Kidney tubule cell (primary cell): ENCODE data around the gene SLC6A2.

Source experiments
- DNase-seq: peaks from one replicate; pipeline ENCODE4 v3.0.0-alpha.2; 2018; ENCODE audit warnings: low spot score

SLC6A2 gene

GRCh38 chr16:55647798-55648197, 8.0 kb upstream of the SLC6A2 start:
- DNase-seq: no peak

GRCh38 chr16:55651841-55652824, 3.7 kb upstream of the SLC6A2 start:
- no peak for DNase-seq

- no peak for DNase-seq
Measured at GRCh38 chr16:55653106-55653505, 2.7 kb upstream of the SLC6A2 start.

GRCh38 chr16:55655381-55655896, 349 bp upstream of the SLC6A2 start:
- no peak for DNase-seq

- DNase-seq: no peak
Measured at GRCh38 chr16:55656691-55657092, 904 bp downstream of the SLC6A2 start.

- no peak for DNase-seq
Measured at GRCh38 chr16:55657616-55658015, 1.8 kb downstream of the SLC6A2 start.

GRCh38 chr16:55658898-55659420, 3.2 kb downstream of the SLC6A2 start:
- no peak for DNase-seq

GRCh38 chr16:55660026-55660425, 4.2 kb downstream of the SLC6A2 start:
- no peak for DNase-seq

- DNase-seq: no peak
Measured at GRCh38 chr16:55660828-55661227, 5.0 kb downstream of the SLC6A2 start.

GRCh38 chr16:55661941-55662643, 6.3 kb downstream of the SLC6A2 start:
- no peak for DNase-seq

- no peak for DNase-seq
Measured at GRCh38 chr16:55662644-55663031, 6.8 kb downstream of the SLC6A2 start.

- no peak for DNase-seq
Measured at GRCh38 chr16:55663225-55663624, 7.4 kb downstream of the SLC6A2 start.

GRCh38 chr16:55663765-55664677, 8.2 kb downstream of the SLC6A2 start:
- DNase-seq: peak; percentile 23

GRCh38 chr16:55664786-55665407, 9.1 kb downstream of the SLC6A2 start:
- no peak for DNase-seq

GRCh38 chr16:55665511-55665910, 9.7 kb downstream of the SLC6A2 start:
- DNase-seq: no peak

GRCh38 chr16:55666012-55666411, 10.2 kb downstream of the SLC6A2 start:
- DNase-seq: no peak

GRCh38 chr16:55667753-55668152, 12.0 kb downstream of the SLC6A2 start:
- DNase-seq: no peak

- peak; percentile 63 for DNase-seq
Measured at GRCh38 chr16:55668340-55669281, 12.8 kb downstream of the SLC6A2 start.

- no peak for DNase-seq
Measured at GRCh38 chr16:55671206-55671973, 15.6 kb downstream of the SLC6A2 start.
